IMR-90 (cell line): ENCODE data around the gene PPP2R2D.

Experiments used
- CHD1 ChIP-seq: IDR thresholded peaks from 2 replicates; pipeline ENCODE4 v1.6.1; 2012; ENCODE audit warnings: low read depth, low read length, improper control_type of control experiment
- POLR2A ChIP-seq: IDR thresholded peaks from 2 replicates; pipeline ENCODE4 v1.6.1; 2012; ENCODE audit warnings: mild to moderate bottlenecking, low read depth, low read length
- RAD21 ChIP-seq: IDR thresholded peaks from 2 replicates; pipeline ENCODE4 v1.6.1; 2012; ENCODE audit warnings: low read length, improper control_type of control experiment
- SMC3 ChIP-seq: fragments of 150-350 bp; IDR thresholded peaks from 2 replicates; pipeline ENCODE4 v1.6.1; 2016; ENCODE audit warnings: low read depth, mild to moderate bottlenecking, antibody characterized with exemption, low read length, moderate library complexity
- TF ChIP-seq, protein P1 (sequence below): conservative IDR thresholded peaks from 2 replicates; pipeline ENCODE4 v1.5.1; 2012; ENCODE audit warnings: mild to moderate bottlenecking, low read depth, low read length, improper control_type of control experiment
- TF ChIP-seq, protein P2 (sequence below): fragments of 150-350 bp; IDR thresholded peaks from 2 replicates; pipeline ENCODE4 v1.6.1; 2016; ENCODE audit warnings: low read depth, mild to moderate bottlenecking, low read length, moderate library complexity, borderline replicate concordance

DNA sequence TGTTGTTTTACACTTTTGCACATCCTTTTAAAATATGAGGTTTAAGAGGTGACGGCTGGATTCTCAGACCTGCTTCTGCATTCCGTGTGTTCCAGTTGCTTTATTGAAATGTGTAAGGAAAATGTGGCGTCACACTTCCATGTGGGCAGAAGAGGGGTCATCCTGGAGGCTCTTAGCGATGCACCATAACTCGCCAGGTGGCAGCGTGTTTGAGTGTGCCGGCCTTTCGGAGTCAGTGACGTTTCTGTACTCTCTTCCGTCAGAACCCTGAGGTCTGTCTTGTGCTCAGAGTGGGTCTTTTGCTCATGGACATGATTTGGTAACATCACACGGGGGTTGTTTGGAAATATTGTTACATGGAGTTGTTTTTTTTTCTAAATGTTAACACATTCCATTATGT is 9.1 kb downstream of the PPP2R2D start:
- TF ChIP-seq, protein P1, sequence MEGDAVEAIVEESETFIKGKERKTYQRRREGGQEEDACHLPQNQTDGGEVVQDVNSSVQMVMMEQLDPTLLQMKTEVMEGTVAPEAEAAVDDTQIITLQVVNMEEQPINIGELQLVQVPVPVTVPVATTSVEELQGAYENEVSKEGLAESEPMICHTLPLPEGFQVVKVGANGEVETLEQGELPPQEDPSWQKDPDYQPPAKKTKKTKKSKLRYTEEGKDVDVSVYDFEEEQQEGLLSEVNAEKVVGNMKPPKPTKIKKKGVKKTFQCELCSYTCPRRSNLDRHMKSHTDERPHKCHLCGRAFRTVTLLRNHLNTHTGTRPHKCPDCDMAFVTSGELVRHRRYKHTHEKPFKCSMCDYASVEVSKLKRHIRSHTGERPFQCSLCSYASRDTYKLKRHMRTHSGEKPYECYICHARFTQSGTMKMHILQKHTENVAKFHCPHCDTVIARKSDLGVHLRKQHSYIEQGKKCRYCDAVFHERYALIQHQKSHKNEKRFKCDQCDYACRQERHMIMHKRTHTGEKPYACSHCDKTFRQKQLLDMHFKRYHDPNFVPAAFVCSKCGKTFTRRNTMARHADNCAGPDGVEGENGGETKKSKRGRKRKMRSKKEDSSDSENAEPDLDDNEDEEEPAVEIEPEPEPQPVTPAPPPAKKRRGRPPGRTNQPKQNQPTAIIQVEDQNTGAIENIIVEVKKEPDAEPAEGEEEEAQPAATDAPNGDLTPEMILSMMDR, result no peak
- no peak for TF ChIP-seq SMC3
- no peak for TF ChIP-seq POLR2A
- no peak for TF ChIP-seq RAD21
- TF ChIP-seq CHD1, result no peak
- TF ChIP-seq, protein P2, sequence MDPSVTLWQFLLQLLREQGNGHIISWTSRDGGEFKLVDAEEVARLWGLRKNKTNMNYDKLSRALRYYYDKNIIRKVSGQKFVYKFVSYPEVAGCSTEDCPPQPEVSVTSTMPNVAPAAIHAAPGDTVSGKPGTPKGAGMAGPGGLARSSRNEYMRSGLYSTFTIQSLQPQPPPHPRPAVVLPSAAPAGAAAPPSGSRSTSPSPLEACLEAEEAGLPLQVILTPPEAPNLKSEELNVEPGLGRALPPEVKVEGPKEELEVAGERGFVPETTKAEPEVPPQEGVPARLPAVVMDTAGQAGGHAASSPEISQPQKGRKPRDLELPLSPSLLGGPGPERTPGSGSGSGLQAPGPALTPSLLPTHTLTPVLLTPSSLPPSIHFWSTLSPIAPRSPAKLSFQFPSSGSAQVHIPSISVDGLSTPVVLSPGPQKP, result no peak
